NOMO-1 (cell line): ENCODE results near the gene CCDC70.
A peak's percentile ranks its signal among the peaks of the same experiment; 100 is the strongest.
"Not testable (repeated sequence)": the region's sequence is repeated elsewhere in the genome, so short reads cannot be mapped to it uniquely, and the experiment has no call there.

ENCODE experiments used
- DNase-seq, 2 experiments: peaks; one replicate each; lab custom pipeline; 2025; ENCODE audit not compliant: unreplicated experiment in 2 of 2; lab: John Stamatoyannopoulos, UW

CCDC70 gene

DNA sequence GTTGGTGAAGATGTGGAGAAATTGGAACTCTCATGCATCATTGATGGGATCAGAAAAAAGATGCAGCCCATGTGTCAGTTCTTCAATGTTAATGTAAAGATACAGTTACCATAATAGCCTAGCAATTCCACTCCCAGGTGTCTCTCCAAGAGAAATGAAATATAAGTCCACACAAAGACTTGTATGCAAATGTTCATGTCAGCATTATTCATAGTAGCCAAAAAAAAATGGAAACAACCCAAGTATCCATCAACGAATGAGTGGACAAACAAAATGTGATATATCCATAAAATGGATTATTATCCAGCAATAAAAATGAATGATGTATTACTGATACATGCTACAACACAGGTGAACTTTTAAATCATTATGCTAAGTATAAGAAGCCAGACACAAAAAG is 38.7 kb downstream of the CCDC70 start:
- DNase-seq, result no peak

DNA sequence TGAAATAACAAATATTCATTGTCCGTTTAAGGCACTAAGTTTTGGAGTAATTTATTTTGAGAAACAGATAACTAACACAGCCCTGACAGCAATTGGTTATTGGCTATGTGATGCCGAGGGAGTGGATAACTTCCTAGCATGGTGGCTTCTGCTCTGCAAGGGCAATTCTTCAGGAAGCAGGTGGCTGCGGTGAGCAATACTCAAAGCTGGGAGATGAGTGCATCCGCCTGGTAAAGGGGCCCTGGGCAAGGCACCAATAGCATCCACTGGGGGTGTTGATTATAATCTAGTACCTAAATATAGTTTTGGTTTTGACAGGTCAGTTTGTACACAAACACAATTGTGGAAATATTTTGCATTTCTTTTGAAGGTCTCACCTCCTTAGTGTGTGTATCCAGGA is 41.0 kb downstream of the CCDC70 start:
- DNase-seq, result no peak

DNA sequence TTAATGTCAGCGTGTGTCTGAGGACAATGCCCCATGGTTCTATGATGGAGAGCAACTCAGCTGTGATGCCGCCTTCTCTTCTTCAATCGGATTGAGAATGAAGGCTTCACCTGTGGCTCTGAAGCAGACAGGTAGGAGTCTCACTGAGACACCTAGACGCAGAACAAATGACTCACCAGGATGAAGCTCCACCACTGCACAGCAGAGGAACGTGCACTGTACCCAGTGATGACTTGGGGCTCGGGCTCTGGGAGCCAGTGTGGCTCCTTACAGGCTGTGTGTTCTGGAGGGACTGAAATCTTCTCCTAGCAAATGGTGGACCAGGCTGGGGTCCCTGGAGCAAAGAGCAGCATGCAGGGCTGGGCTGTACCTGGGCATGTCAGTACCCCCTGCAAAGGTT is 44.0 kb downstream of the CCDC70 start:
- DNase-seq, result no peak

DNA sequence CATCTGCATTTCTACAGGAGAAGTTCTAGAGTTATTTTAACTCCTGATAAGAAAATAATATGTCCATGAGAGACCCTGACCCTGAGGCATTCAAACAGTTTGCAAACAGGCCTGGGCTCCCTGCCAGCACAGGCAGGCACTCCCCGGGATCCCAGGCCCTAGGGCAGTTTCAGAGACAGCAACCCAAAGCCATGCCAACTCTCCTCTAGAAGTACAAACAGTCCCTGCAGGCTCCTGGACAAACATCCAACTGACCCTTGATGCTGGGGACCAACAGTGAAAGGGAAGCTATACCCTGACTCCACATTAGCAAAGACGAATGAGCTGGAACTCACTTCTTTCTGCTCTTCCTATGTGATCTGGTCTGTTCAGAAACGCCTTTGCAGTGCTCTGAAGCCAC is 44.8 kb downstream of the CCDC70 start:
- DNase-seq, result no peak

DNA sequence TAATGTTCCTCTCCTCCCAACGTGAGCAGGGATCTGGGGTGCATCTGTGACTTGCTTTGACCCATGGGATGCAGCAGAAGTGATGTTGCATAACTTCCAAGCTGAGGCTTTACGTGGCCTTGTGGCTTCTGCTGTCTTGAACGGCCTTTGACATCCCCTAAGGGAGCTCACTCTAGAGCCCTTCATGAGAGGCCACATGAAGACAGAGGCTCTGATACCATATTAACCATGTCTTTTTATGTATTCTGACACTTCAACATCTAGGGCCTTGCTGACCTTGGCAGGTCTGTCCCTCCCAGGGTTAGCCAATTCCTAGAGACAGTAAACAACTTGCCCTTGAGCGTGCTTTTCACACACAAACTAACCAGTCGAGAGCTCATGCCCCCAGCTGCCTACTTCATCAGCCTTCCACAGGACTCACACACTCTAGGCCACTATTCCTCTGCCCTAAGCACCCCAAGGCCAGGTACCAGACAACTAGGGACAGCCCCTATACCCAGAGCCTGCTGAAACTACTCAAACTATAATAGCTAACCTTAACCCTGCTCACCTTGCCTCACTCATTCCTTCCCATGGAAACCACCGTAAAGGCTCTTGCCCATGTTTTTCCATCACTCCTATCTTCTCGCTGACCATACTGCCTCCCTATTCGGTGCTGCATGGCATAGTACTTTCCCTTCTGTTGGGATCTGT is 45.4 kb downstream of the CCDC70 start:
- no peak for DNase-seq

DNA sequence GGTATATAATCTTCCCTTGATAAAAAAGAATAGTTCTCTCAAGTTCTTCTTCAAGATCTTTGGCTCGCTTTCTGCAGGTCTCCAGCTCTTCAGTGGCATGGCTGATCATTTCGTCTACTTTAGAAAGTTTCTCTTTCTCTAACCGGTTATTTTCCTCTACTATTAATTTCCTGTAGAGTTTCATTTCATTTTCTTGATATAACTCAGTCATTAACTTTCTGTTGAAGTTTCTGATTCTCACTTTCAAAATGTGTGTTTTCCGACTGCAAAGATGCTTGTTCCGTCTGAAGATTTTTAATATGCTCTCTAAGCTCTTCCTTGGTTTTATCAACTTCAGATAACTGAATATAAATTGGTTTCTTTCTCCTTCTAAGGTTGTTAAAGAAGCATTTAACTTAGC is 47.5 kb downstream of the CCDC70 start:
- DNase-seq, result not testable (repeated sequence)

DNA sequence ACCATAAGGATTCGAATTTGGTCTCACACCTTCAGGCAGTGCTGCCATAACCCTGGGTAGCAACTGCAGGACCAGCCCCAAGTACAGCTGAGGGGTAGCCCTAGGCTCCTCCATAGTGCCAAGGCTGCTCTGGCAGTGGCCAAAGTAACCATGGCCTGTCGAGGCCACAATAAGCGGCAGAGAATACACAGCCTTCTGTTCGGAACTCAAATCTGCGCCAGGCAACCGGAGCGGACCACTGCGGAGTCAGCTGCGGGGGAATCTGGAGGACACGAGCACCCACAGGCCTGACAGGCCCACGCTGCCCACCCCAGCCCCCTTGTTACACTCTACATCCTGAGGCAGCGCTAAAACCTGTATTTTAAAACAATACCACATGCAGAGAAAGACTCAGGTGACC is 48.7 kb downstream of the CCDC70 start:
- no peak for DNase-seq

DNA sequence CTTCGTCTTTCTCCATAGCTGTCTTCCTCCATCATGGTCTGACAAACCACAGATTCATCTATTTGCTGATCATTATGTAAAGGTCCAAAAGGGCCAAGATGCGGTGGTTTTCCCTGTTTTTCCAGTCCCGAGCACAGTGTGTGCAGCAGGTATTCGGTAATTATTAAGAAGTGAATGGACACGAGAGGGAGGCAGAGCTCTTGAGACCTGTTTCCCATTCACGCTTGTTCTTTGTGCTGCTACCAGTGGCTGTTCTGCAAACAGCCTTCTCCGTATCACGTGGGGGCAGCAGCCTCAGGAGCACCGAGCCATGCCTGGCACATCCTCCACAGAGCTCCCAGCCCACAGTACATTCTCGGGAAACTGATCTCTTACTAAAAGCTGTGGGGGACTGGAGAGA is 50.3 kb downstream of the CCDC70 start:
- DNase-seq, result no peak

DNA sequence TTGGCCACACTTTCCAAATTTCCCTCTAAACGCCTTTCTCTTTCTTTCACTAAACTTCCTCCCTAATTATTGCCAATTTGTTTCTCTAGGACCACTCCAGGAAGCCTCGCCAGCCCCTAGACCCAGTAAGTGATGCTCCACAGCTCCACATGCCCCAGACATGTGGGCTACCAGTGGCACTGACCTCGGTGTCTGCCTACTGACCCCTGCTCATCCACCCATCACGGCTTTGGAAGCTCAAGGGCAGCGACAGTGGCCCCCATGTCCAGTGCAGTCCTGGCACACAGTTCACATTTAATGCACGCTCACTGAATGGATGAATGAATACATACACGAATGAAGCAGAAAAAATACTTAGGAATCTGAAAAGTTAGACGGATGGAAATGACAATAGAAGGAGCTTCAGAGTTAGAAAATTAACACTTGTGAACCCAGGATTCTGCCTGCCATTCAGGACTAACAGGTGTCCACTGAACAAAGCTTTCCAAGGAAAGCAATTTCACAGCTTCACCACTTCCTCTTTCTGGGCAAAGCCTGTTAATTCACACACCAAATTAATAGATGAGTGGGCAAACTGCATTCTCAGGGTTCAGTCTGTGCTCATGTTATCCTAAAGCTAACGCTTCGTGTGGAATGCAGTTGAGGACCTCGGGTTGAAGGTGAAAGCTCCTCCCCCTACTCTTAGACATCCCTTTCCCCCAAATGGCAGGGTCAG is 50.9 kb downstream of the CCDC70 start:
- peak; percentile 23 to 52 for DNase-seq

DNA sequence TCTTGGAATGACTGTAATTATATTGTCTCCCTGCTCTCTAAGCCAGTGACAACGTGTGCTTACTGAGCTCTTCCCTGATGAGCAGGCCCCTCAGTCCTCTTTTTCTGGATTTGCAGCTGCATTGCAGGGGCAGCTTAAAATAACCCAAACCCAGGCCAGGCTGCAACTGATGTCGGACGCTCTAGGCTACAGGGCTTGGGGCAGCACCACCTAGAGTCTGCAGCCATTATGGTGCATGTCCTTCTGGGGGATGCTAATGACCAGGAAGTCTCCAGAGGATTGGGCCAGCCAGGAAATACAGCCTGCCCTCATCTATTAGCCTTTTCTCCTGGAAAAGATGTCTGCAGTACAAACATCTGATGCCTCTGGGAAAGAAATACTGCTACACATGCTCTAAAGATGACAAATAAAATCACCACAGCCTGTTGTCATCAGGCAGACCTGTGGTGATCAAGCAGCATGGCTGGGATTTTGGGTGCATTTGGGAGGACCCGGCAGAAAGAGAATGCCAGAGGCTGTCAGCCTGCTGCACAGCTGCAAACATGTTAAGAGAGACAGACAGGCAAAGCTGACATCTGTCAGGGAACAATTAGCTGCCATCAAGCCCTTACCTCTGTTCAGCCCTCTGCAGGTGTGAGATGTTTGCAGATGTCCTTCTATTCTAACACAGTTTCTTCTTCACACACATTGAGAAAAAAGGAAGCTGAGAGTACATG is 51.8 kb downstream of the CCDC70 start:
- DNase-seq, result no peak

DNA sequence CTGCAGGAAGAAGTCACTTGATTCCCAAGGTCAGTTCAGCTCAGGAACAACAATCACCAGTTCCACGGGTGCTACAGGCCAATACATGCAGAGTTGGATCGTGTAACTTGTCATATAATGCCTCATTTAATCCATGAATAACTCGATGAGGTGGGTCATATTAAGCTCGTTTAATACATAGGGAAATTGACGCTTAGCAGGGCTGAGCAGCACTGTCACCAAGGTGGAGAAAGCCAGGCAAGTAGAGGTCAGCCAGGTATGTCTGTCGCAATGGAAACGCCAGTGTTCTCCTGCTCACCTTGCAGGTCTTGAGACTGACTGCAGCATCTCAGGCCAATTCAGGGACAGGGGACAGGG is 52.3 kb downstream of the CCDC70 start:
- DNase-seq, result no peak
